GM10847 (cell line): Measurements from ENCODE around the gene PALD1.

Experiments
- POLR2A ChIP-seq: IDR thresholded peaks from 2 replicates; pipeline ENCODE4 v1.6.1; 2011; ENCODE audit not compliant: insufficient read length; ENCODE audit errors: extremely low read depth

The PALD1 gene

DNA sequence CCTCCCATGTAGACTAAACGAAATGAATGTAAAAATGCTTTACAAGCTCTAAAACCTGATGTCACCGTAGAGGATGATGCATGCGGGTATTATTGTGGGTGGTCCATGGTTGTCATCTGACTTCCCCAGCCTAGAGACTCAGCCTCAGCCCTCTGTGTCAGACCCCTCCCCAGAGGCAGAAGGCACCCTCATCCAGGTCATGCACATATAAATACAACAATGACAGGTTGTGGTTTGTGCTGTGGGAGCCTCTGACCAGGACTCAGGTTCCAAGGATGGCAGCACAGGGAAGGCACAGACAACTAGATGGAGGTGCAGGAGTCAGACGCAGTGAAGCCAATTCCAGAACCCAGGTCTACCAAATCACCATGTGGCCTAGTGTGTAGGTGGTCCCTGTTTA lies 33.8 kb upstream of the PALD1 start:
- TF ChIP-seq POLR2A: no peak

DNA sequence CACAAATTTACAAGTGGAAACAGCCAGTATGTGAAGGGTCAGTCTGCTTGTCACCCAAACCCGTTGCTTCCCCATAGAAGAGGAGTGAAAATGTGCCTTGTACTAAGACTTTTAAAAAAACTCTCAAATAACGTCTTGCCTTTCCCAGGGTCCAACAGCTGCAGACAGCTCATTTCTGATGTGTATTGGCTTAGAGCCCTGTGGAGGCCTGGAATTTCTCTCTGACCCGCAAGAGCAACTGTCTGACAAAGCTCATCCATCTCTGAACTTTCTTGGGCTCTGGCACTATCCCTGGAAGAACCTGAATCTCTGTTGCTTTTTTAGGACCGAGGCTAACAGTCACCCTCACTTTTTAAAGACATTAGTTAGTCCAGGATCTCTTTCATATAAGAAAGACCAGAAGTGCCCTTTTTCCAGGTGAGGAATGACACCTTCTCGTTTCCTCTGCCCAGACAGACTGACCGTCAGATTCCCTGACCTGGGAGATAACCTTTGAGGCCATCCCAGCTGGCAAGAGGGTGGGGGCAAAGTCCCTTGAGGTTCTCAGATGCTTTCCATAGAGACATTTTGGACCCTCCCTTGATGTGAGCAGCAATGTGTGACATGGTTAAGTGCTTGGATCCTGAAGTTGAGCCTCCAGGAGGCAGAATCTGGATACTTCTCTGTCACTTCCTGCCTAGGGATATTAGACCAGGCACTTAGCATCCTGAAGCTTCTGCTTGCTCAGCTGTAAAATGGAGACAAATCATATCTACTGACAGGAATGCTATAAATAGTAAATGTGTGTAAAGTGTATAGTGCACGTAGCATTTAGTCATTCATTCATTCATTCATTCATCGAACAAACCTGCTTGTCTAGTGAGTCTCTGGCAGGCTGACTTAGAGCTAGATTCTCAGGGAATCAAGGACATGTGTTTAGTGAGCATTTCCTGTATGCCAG lies 32.6 kb upstream of the PALD1 start:
- TF ChIP-seq POLR2A: no peak

DNA sequence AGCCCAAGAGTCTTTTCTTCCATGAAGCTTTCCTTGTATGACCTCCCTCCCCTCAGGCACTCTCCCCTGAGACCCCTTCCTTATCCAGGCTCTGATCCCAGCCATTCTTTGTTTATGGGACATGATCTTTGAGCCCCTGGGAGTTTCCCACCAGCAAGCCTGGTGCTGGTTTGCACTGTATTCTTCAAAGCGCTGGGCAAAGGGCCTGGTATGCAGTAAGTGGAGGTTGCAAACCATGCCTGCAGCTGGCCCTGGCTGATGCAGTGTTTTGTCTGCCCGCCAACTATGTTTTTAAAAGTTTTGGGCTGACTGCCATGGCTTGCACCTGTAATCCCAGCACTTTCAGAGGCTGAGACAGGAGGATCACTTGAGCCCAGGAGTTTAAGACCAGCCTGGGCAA lies 30.3 kb upstream of the PALD1 start:
- TF ChIP-seq POLR2A: no peak

DNA sequence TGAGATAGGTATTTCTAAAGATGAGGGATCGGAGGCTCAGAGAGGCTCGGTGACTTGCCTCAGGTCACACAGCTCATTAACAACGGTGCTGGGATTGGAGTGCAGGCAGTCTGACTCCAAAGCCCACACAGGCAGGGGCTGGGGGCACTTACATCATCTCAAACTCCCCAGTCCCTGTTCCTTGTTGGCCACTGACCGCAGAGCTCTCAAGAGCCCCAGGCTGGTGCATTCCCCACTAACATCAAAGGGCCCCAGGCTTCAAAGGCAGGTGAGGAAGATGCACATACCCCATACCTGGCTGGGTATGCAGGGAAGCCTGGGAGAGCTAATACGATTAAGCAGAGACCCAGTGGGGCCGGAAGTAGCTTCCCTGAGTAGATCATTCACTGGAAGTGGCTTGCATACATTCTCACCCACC lies 23.3 kb upstream of the PALD1 start:
- TF ChIP-seq POLR2A: no peak

DNA sequence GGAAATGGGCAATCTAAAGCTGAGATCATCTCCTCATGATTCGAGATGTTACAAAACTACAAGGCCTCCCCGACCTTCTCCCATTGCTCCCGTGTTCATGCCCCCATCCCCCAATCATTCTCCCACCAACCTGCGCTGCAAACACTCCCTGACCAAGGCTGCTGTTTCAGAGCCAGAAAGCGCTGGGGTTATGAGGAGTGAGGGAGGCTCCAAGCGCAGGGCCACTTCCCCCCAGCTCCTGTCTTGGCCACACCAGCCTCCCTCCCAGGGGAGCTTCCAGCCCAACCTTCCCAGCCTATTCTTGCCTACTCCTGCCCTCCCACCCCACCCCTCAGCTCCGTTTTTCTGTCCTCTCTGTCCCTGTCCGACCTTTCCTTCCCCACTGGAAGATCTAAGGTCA lies 22.4 kb upstream of the PALD1 start:
- no peak for TF ChIP-seq POLR2A

DNA sequence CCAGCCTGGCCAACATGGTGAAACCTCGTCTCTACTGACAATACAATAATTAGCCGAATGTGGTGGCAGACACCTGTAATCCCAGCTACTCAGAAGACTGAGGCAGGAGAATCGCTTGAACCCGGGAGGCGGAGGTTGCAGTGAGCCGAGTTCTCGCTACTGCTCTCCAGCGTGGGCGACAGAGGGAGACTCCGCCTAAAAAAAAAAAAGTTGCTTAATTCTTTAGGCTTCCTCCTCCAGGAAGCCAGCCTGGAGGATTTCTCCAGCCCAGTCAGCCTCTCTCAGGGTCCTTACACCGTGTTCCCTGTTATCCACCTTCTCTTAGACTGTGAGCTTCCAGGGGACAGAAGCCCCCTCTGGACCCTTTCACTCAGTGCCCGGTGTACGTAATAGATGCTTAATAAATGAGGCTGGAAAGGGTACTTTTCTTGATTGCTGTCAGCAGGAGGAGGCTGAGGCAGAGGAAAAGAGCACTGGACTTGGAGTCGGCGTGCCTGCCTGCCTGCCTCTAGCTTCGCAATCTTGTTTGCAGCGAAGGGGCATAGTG lies 20.7 kb upstream of the PALD1 start:
- TF ChIP-seq POLR2A: no peak

DNA sequence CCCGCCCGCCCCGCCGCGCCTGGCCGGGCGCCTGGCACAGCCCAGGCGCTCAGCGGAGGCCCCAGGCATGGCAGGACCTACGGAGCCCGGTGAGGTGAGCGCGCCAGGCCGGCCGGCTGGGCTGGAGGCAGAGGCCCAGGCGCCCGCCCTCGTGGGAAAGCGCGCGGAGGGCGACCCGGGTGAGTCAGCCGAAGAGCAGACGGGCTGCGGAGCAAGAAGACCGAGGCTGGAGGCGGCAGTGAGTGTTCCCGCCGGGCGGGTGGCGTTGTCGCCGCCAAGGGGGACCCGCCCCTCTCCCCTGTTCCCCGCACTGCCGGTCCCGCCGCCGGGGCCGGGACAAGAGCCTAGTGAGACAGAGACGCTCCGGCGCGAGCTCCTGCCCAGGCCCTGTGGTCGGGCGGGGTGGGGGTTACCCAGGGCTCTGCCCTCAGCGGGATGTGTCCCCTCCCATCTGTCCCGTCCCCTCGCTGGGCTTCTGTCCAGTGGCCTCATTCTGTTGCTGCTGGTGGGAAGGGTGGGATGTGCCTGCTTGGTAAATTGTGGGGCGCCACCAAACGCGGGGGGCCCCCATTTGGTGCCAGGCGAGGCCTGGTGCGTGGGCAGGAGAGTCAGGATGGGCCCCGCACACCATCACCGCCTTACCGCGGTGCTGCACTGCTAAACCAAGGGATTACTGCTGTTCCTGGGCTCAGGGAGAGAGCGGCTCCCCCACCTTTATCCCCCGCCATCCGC lies 20.1 kb upstream of the PALD1 start:
- TF ChIP-seq POLR2A: no peak

DNA sequence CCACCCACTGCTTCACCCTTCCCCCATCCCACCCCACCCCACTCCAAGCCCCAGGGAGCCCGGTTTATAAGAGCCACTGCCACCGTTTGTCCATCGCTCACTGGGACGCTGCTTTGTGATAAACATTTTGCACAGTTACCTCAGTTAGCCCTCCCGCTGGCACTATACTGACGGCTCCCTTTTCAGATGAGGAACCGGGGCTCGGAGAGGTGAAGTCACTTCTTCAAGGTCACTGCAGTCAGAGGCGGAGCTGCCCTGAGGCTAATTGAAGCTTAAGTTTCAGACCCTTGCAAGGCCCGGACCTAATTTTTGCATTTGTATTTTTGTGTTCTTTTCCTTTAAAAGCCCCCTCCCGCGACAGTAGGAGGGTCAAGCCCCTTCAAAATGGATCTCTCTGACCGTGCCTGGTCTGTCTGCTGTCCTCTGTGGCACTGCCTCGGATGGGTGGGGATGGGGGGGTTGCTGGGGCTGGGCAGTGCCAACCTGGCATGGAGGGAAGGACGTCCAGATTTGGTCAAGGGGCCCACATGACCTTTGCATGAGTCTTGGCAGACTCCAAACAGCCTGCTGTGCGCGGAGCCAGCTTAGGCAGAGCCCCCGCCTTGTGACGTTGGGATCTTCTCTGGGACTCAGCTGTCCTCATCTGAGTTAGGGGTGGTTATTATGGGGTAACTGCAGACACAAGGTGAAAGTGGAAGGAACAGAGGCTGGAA lies 19.4 kb upstream of the PALD1 start:
- no peak for TF ChIP-seq POLR2A

DNA sequence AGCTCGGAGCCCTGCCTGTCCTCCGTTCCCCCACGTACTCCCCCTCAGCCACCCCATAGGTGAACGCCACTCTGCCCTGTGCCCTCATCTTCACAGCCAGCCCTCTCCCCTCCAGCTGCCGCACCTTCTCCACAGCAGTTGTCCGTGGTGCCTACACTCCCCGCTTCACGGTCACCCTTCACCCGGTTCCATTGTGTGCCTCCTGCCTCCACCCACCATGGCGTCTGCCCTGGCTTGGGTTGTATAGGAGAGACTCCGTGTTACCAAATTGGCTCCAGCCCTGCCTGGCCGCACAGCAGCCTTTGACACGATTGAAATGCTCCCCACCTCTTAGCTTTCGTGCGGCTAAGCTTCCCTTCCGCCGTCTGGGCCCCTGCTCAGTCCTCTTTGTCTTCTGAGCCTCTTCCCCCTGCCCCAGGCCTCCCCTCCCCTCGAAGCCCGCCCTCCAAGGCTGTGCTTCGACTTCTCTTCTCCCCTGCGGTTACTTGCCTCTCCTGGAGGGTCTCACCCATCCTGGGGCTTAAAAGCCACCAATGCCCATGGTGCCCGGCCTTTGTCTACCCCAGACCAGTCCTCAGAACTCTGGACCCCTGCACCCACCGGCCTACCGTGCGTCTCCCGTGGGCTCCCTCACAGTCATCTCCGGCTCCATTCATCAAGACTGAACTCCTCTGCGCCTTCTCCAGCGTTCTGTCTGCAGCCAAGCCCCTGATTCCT lies 18.6 kb upstream of the PALD1 start:
- TF ChIP-seq POLR2A: no peak

DNA sequence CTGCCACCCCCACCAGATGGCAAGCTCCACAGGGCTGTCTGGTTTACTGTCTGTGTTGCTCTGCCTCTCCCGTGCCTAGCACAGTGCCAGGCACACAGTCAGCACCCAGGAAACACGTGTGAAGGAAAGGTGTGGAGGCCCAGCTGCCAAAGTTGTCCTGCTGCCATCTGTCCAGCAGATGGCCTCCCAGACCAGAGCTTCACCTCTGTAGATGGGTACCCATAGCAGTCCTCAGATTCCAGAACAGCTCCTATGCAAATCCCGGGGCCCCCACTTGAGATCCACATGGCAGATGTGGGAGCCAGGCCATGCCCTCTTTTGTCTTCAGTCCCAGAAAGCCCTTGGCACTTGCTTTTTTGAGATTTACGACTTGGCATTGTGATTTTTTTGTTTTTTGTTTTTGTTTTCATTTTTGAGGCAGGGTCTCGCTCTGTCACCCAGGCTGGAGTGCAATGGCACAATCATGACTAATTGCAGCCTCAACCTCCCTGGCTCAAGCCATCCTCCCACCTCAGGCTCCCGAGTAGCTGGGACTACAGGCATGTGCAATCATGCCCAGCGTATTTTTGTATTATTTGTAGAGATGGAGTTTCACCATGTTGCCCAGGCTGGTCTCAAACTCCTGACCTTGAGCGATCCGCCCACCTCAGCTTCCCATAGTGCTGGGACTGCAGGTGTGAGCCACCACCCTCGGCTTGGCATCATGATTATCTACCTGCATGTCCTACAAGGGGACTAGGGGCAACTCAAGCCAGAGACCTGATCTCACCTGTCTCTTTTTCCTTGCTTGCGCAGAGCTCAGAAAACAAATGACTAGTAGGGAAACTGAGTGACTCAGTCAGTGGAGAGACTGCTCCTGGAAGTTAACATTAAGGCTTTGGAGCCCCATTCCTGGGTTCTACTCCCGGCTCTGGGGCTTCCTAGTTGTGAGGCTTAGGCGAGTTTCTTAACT lies 16.9 kb upstream of the PALD1 start:
- TF ChIP-seq POLR2A: no peak

DNA sequence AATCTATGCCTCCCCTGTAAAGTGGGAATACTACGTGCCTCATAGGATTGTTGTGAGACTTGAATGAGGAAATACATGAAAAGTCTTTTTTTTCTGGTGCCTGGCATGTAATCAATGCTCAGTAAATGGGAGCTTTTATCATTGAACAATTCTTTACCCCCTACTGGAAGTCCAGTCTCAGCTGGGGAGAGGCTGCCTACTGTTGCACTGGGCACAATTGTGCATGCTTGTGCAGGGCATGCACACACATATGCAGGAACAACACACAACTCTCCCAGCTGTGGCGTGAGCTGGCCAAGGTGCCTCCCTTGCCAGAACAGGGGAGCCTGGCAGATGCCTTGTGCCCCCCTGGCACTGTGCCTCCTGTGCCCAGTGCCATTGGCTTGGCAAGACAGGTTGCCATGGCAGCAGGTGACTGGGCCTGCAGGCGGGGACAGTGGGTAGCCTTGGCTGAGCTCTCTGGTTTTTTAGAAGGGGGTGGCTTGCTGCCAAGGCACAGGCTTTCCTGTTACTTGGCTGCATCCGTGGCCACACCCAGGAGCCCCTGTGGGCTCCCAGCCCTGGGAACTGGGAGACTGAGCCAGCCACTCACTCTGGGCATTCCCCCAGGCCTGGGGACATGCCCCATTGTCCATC lies 16.1 kb upstream of the PALD1 start:
- TF ChIP-seq POLR2A: no peak

DNA sequence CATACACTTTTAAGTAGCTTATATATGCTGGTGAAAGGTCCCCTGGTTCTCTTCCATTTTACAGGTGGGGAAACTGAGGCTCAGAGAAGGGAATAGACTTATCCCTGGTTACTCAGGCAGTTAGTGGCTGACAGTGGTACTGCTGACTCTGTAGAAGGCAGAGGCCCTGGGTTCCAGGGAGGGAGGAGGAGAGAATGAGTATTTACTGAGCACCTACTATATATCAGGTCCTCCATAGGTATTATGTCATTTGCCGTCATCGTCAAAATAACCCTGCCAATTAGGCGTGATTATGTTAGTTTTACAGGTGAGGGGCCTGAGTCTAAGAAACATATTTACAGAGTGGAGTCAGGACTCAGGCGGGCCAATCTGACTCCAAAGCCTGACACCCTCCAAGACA lies 13.3 kb upstream of the PALD1 start:
- no peak for TF ChIP-seq POLR2A

DNA sequence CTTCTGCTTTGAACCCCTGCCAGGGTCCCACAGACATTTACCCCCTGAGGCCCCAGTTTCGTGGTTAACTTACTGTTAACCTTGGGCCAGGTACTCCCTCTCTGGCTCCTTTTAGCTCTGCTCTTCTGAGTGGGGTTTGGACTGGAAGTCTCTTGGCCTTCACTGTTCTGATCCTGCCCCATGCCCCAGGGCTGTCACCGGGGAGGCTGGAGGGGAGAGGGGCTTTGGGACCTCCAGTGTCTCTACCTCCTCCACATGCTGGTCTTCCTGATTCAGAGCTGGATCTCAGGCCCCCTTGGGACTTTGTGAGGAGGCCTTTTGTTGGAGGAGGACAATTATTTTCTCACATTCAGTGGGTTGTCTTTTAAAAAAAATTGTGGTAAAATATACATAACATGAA lies 12.7 kb upstream of the PALD1 start:
- no peak for TF ChIP-seq POLR2A

DNA sequence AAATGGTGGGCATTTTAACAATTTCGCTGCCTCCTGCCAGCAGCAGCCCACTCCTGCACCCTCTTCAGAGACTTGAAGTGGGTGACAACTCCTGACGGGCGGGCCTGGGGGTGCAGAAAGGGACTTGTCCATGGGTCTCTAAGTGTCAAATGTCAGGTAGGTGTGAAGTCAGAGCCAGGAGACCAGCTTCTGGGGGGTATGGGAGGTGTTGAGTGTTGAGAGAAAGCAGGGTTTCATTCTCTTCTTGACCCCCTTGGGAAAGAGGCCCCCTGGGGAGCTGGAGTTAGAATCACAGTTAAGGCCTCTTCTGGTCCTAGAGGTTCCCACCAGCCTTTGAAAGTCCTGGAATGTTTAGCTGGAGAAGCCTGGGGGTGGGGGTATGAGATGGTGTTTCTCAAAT lies 11.6 kb upstream of the PALD1 start:
- no peak for TF ChIP-seq POLR2A
